Measurements from ENCODE around the gene PRICKLE1. TPM values are rescaled to one million over a fixed set of nuclear protein-coding genes. Genes with fewer than 3 reads are reported as not detected.

The PRICKLE1 gene
- total RNA-seq, 1 experiment from 2014 or later = 14.1 TPM

DNA sequence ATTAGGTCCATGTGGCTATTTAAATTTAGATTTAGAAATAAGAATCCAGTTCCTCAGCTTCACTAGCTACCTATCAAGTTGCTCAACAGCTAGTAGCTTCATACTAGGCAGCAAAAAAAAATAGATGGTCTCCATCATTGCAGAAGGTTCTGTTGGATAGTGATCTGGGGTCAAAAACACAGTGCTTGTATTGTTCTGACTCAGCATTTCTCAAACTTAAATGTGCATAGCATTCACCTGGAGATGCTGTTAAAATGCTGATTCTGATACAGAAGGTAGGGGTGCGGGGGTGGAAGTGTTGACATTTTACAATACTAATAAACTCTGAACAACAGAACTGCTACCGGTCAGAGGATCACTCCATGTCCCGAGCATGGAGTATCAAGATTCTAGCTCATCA, 51.3 kb downstream of the PRICKLE1 start:
- no peaks in the 10 kb centered on the region for H3K27me3 Mint-ChIP-seq (ENCODE audit: insufficient read depth, unreplicated experiment)
- no peak overlapping the region for H3K27ac Mint-ChIP-seq (ENCODE audit: low read depth, unreplicated experiment)
- intact Hi-C loops (cut with micrococcal nuclease) = no loop called here
- DNase-seq (ENCODE audit: unreplicated experiment) = no peak
- BruUV-seq (replicated peaks) = no TSS peak
- no peak overlapping the region for H3K4me3 Mint-ChIP-seq (ENCODE audit: unreplicated experiment)
- TF ChIP-seq, protein P1, sequence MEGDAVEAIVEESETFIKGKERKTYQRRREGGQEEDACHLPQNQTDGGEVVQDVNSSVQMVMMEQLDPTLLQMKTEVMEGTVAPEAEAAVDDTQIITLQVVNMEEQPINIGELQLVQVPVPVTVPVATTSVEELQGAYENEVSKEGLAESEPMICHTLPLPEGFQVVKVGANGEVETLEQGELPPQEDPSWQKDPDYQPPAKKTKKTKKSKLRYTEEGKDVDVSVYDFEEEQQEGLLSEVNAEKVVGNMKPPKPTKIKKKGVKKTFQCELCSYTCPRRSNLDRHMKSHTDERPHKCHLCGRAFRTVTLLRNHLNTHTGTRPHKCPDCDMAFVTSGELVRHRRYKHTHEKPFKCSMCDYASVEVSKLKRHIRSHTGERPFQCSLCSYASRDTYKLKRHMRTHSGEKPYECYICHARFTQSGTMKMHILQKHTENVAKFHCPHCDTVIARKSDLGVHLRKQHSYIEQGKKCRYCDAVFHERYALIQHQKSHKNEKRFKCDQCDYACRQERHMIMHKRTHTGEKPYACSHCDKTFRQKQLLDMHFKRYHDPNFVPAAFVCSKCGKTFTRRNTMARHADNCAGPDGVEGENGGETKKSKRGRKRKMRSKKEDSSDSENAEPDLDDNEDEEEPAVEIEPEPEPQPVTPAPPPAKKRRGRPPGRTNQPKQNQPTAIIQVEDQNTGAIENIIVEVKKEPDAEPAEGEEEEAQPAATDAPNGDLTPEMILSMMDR (IDR thresholded peaks at IDR 0.05; ENCODE audit: unreplicated experiment) = no peak
- H3K36me3 Mint-ChIP-seq (ENCODE audit: insufficient read depth, unreplicated experiment) = peaks cover 16% of the 10 kb centered on the region
- CTCF ChIA-PET = interaction anchor here (0.6 kb wide), 1 partner anchor 743 kb away, joined by 3 read pairs; no protein-coding TSS in a partner anchor
- peaks cover 5% of the 10 kb centered on the region for H3K4me1 Mint-ChIP-seq (ENCODE audit: insufficient read depth, unreplicated experiment)
- POLR2A ChIA-PET = no interaction called here
- no peaks in the 10 kb centered on the region for H3K9me3 Mint-ChIP-seq (ENCODE audit: unreplicated experiment)

DNA sequence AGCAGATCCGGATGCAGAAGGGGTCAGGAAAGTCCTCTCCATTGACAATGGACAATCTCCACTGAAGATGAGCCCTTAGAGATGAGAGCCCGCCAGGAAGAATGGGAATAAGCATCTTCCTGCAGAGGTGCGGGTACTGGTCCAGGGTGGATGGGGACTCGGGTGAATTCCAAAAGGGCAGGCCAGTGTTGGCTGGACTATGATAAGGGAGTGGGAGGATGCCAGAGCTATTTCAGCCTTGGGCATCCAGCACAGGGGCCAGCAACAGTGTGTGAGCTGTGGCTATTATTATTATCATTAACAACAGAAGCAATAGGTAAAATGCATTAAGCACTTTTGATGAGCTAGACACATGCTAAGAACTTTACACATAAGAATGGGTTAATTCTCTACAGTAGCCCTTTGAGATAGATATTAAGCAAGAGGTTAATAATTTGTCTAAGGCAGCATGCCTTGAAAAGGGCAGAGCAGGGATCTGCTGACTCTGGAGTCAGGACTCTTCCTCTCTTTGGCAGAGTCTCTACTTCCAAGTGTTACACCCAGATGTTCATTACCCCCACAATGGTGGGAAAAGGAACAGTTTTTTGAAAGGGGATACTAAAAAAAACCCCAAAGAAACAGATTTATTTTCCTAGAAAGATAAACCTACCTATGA, 55.2 kb downstream of the PRICKLE1 start:
- Mint-ChIP-seq H3K36me3 (ENCODE audit: insufficient read depth, unreplicated experiment) (peaks cover 6% of the 10 kb centered on the region), H3K9me3 (ENCODE audit: unreplicated experiment) (no peaks in the 10 kb centered on the region), H3K4me3 (ENCODE audit: unreplicated experiment) (no peak overlapping the region), H3K27ac (ENCODE audit: low read depth, unreplicated experiment) (no peak overlapping the region), H3K27me3 (ENCODE audit: insufficient read depth, unreplicated experiment) (no peaks in the 10 kb centered on the region), H3K4me1 (ENCODE audit: insufficient read depth, unreplicated experiment) (peaks cover 5% of the 10 kb centered on the region)
- intact Hi-C loops (cut with micrococcal nuclease) = no loop called here
- POLR2A ChIA-PET = no interaction called here
- no peak for DNase-seq (ENCODE audit: unreplicated experiment)
- TF ChIP-seq, protein P1 (IDR thresholded peaks at IDR 0.05; ENCODE audit: unreplicated experiment) = no peak
- BruUV-seq (replicated peaks) = no TSS peak
- CTCF ChIA-PET = no interaction called here

DNA sequence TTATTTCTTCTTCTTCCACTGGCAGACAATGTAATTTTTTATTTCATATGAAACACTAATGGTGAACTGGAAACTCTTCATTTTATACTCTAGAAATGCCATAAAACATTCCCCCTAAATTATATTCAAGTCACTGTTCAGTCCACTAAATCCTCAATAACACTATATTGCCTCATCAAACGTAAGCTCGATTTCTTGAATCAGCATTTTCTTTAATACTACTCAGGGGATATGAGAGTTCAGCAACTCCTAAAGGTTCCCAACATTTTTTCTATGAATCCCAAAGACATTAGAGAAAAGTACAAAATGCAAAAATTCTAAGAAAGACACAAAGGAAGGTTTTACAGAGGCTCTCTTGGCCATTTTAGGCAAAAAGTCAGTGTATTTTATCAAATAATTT, 59.3 kb downstream of the PRICKLE1 start:
- H3K9me3 Mint-ChIP-seq (ENCODE audit: unreplicated experiment) = no peaks in the 10 kb centered on the region
- H3K27ac Mint-ChIP-seq (ENCODE audit: low read depth, unreplicated experiment) = no peak overlapping the region
- no peak overlapping the region for H3K4me3 Mint-ChIP-seq (ENCODE audit: unreplicated experiment)
- peaks cover 13% of the 10 kb centered on the region for H3K36me3 Mint-ChIP-seq (ENCODE audit: insufficient read depth, unreplicated experiment)
- no peaks in the 10 kb centered on the region for H3K4me1 Mint-ChIP-seq (ENCODE audit: insufficient read depth, unreplicated experiment)
- no TSS peak for BruUV-seq (replicated peaks)
- CTCF ChIA-PET = interaction anchor here (0.5 kb wide), 1 partner anchor 46 kb away, joined by 3 read pairs; no protein-coding TSS in a partner anchor
- TF ChIP-seq, protein P1 (IDR thresholded peaks at IDR 0.05; ENCODE audit: unreplicated experiment) = no peak
- intact Hi-C loops (cut with micrococcal nuclease) = no loop called here
- DNase-seq (ENCODE audit: unreplicated experiment) = no peak
- H3K27me3 Mint-ChIP-seq (ENCODE audit: insufficient read depth, unreplicated experiment) = no peaks in the 10 kb centered on the region
- POLR2A ChIA-PET = no interaction called here

DNA sequence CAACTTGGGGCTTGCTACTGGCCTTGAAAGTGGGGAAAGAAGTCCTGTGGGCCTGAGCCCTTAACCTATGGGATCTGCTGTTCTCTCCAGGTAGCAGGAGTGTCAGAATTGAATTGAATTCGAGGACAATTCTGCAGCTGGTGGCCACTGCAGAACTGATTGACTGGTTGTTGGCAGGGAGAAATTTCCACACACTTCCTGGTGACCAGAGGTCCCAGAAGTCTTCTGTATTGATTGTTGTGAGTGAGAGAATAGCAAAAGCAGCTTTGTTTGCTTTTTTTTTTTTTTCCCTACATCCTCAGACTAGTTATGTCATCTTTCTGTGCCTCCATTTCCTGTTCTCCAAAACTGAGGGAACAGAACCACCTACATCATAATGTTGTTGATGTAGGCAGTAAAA, 64.1 kb downstream of the PRICKLE1 start:
- no peaks in the 10 kb centered on the region for H3K27me3 Mint-ChIP-seq (ENCODE audit: insufficient read depth, unreplicated experiment)
- no peak overlapping the region for H3K27ac Mint-ChIP-seq (ENCODE audit: low read depth, unreplicated experiment)
- CTCF ChIA-PET = interaction anchor here (0.6 to 0.7 kb wide), 2 partner anchors 14 to 42 kb away, joined by 3 to 4 read pairs; no protein-coding TSS in a partner anchor

More for the DNA sequence above, 64.1 kb downstream of the PRICKLE1 start:
- H3K4me3 Mint-ChIP-seq (ENCODE audit: unreplicated experiment) = no peak overlapping the region
- H3K36me3 Mint-ChIP-seq (ENCODE audit: insufficient read depth, unreplicated experiment) = peaks cover 19% of the 10 kb centered on the region
- H3K4me1 Mint-ChIP-seq (ENCODE audit: insufficient read depth, unreplicated experiment) = no peaks in the 10 kb centered on the region
- TF ChIP-seq, protein P1 (IDR thresholded peaks at IDR 0.05; ENCODE audit: unreplicated experiment) = no peak
- intact Hi-C loops (cut with micrococcal nuclease) = no loop called here
- no peaks in the 10 kb centered on the region for H3K9me3 Mint-ChIP-seq (ENCODE audit: unreplicated experiment)
- POLR2A ChIA-PET = interaction anchor here (0.5 kb wide), 1 partner anchor 53 kb away, joined by 3 read pairs; no protein-coding TSS in a partner anchor
- BruUV-seq (replicated peaks) = no TSS peak
- DNase-seq (ENCODE audit: unreplicated experiment) = no peak
